ENCODE data around the gene RGS12. TPM values are rescaled to one million over a fixed set of nuclear protein-coding genes. Genes with fewer than 3 reads are reported as not detected.

Gene RGS12
- total and polyA plus RNA-seq, 2 donors (not counting 1 experiment from before 2014, with no cell fraction given): 3.5 to 13.9 TPM

GRCh38 chr4:3317656-3318211, 24.9 kb downstream of the RGS12 start:
- WGBS (ENCODE audit: insufficient coverage): 97% methylated on average over 22 of the region's 22 CpGs
- intact Hi-C loops (cut with micrococcal nuclease): no loop called here
- no peaks in the 10 kb centered on the region for H3K4me1 ChIP-seq (ENCODE audit: control insufficient read depth in 2 of 2, insufficient read depth in 2 of 2, low read length in 2 of 2)
- Mint-ChIP-seq H3K4me1 (no peaks in the 10 kb centered on the region), H3K9me3 (ENCODE audit: insufficient read depth) (no peaks in the 10 kb centered on the region), H3K27ac (no peak overlapping the region), H3K4me3 (no peak overlapping the region), H3K27me3 (no peaks in the 10 kb centered on the region)
- ChIA-PET CTCF (interaction anchor here (2.2 kb wide), 1 partner anchor 28 kb away, joined by 7 read pairs; no protein-coding TSS in a partner anchor), POLR2A (no interaction called here)
- no peak overlapping the region for H3K9ac ChIP-seq (ENCODE audit: low read length)
- no peak overlapping the region for H3K4me2 ChIP-seq (replicated peaks; ENCODE audit: low read depth, low read length, poor library complexity, severe bottlenecking)
- no peak overlapping the region for H3K27ac ChIP-seq (ENCODE audit: low read length in 2 of 2)
- peaks cover 0 to 3% (median 0%) of the 10 kb centered on the region in 3 donors for H3K9me3 ChIP-seq (ENCODE audit: control extremely low read depth in 1 of 3, control insufficient read depth in 2 of 3, insufficient read depth in 1 of 3, low read length in 2 of 3)
- H3K4me3 ChIP-seq (ENCODE audit: control extremely low read depth in 1 of 5, extremely low read depth in 1 of 5, insufficient read depth in 1 of 5, low read depth in 2 of 5, low read length in 4 of 5): no peak overlapping the region
- TF ChIP-seq EZH2 (IDR thresholded peaks at IDR 0.05; ENCODE audit: borderline replicate concordance, insufficient read depth, low read depth, low read length, poor library complexity, severe bottlenecking) (no peak), CTCF (IDR thresholded peaks at IDR 0.05) (no peak)
- no peak overlapping the region for H2AFZ ChIP-seq (ENCODE audit: insufficient read depth, low read depth, low read length, poor library complexity, severe bottlenecking)
- H3K27me3 ChIP-seq (replicated peaks in 1 of 4; ENCODE audit: control extremely low read depth in 1 of 4, control insufficient read depth in 3 of 4, insufficient read depth in 4 of 4, low read length in 3 of 4): no peaks in the 10 kb centered on the region
- no peaks in the 10 kb centered on the region for H4K20me1 ChIP-seq (ENCODE audit: control insufficient read depth, insufficient read depth, low read length, poor library complexity, severe bottlenecking)
- DNase-seq: no peak
- H3K36me3 ChIP-seq (replicated peaks in 1 of 2; ENCODE audit: control extremely low read depth in 1 of 2, control insufficient read depth in 1 of 2, extremely low read depth in 1 of 2, insufficient read depth in 2 of 2, low read length in 1 of 2): no peaks in the 10 kb centered on the region
- no peaks in the 10 kb centered on the region for H3K79me2 ChIP-seq (ENCODE audit: control insufficient read depth, insufficient read depth, low read length)
- ATAC-seq (ENCODE audit: low read depth): no peak

GRCh38 chr4:3318561-3319021, 25.8 kb downstream of the RGS12 start:
- Histone ChIP-seq H3K4me3 (ENCODE audit: control extremely low read depth in 1 of 5, extremely low read depth in 1 of 5, insufficient read depth in 1 of 5, low read depth in 2 of 5, low read length in 4 of 5) (no peak overlapping the region), H3K36me3 (replicated peaks in 1 of 2; ENCODE audit: control extremely low read depth in 1 of 2, control insufficient read depth in 1 of 2, extremely low read depth in 1 of 2, insufficient read depth in 2 of 2, low read length in 1 of 2) (no peaks in the 10 kb centered on the region), H3K27ac (ENCODE audit: low read length in 2 of 2) (no peak overlapping the region), H4K20me1 (ENCODE audit: control insufficient read depth, insufficient read depth, low read length, poor library complexity, severe bottlenecking) (no peaks in the 10 kb centered on the region), H3K4me2 (replicated peaks; ENCODE audit: low read depth, low read length, poor library complexity, severe bottlenecking) (no peak overlapping the region), H3K27me3 (replicated peaks in 1 of 4; ENCODE audit: control extremely low read depth in 1 of 4, control insufficient read depth in 3 of 4, insufficient read depth in 4 of 4, low read length in 3 of 4) (no peaks in the 10 kb centered on the region), H3K9ac (ENCODE audit: low read length) (no peak overlapping the region), H3K9me3 (ENCODE audit: control extremely low read depth in 1 of 3, control insufficient read depth in 2 of 3, insufficient read depth in 1 of 3, low read length in 2 of 3) (peaks cover 0 to 3% (median 0%) of the 10 kb centered on the region in 3 donors), H3K79me2 (ENCODE audit: control insufficient read depth, insufficient read depth, low read length) (no peaks in the 10 kb centered on the region), H3K4me1 (ENCODE audit: control insufficient read depth in 2 of 2, insufficient read depth in 2 of 2, low read length in 2 of 2) (no peaks in the 10 kb centered on the region), H2AFZ (ENCODE audit: insufficient read depth, low read depth, low read length, poor library complexity, severe bottlenecking) (no peak overlapping the region)
- intact Hi-C loops (cut with micrococcal nuclease): no loop called here
- DNase-seq: no peak
- no peaks in the 10 kb centered on the region for H3K4me1 Mint-ChIP-seq
- 95% methylated on average over 5 of the region's 10 CpGs for WGBS (ENCODE audit: insufficient coverage)
- no peaks in the 10 kb centered on the region for H3K9me3 Mint-ChIP-seq (ENCODE audit: insufficient read depth)
- ChIA-PET POLR2A (no interaction called here), CTCF (interaction anchor here (2.2 kb wide), 1 partner anchor 28 kb away, joined by 7 read pairs; no protein-coding TSS in a partner anchor)
- ATAC-seq (ENCODE audit: low read depth): no peak
- H3K4me3 Mint-ChIP-seq: no peak overlapping the region
- no peaks in the 10 kb centered on the region for H3K27me3 Mint-ChIP-seq
- no peak for TF ChIP-seq CTCF (IDR thresholded peaks at IDR 0.05)
- no peak for TF ChIP-seq EZH2 (IDR thresholded peaks at IDR 0.05; ENCODE audit: borderline replicate concordance, insufficient read depth, low read depth, low read length, poor library complexity, severe bottlenecking)
- H3K27ac Mint-ChIP-seq: no peak overlapping the region

All from B cell (primary cell).